HEK293 (cell line): Measurements from ENCODE around the gene ITPR2.

Source experiments
- IKZF3 ChIP-seq: fragments of 450-650 bp; IDR thresholded peaks from 2 replicates; pipeline ENCODE4 v1.5.0; 2018; ENCODE audit warnings: missing biosample characterization, mild to moderate bottlenecking, missing genetic modification characterization, moderate library complexity
- KLF10 ChIP-seq: fragments of 450-650 bp; IDR thresholded peaks from 2 replicates; pipeline ENCODE4 v1.5.1; 2018; ENCODE audit warnings: missing biosample characterization, mild to moderate bottlenecking, missing genetic modification characterization
- KLF8 ChIP-seq: fragments of 450-650 bp; formaldehyde crosslinking; IDR thresholded peaks from 2 replicates; pipeline ENCODE4 v1.5.1; 2016; ENCODE audit warnings: missing biosample characterization, missing genetic modification characterization
- OVOL3 ChIP-seq: fragments of 450-650 bp; formaldehyde crosslinking; IDR thresholded peaks from 2 replicates; pipeline ENCODE4 v1.5.1; 2016; ENCODE audit warnings: missing biosample characterization, missing genetic modification characterization
- PRDM1 ChIP-seq: fragments of 450-650 bp; formaldehyde crosslinking; IDR thresholded peaks from 2 replicates; pipeline ENCODE4; 2016; ENCODE audit warnings: missing biosample characterization, missing genetic modification characterization
- ZBTB1 ChIP-seq: fragments of 450-650 bp; formaldehyde crosslinking; IDR thresholded peaks from 2 replicates; pipeline ENCODE4 v1.5.1; 2016; ENCODE audit warnings: missing biosample characterization, missing genetic modification characterization
- ZNF132 ChIP-seq: fragments of 450-650 bp; formaldehyde crosslinking; IDR thresholded peaks from 2 replicates; pipeline ENCODE4 v1.5.1; 2017; ENCODE audit warnings: missing biosample characterization, missing genetic modification characterization, borderline replicate concordance
- ZNF148 ChIP-seq: fragments of 450-650 bp; formaldehyde crosslinking; IDR thresholded peaks from 2 replicates; pipeline ENCODE4 v1.5.0; 2017; ENCODE audit warnings: missing biosample characterization, missing genetic modification characterization, borderline replicate concordance
- ZNF184 ChIP-seq: fragments of 450-650 bp; IDR thresholded peaks from 2 replicates; pipeline ENCODE4 v1.5.1; 2018; ENCODE audit warnings: missing biosample characterization, mild to moderate bottlenecking, missing genetic modification characterization
- ZNF214 ChIP-seq: fragments of 450-650 bp; formaldehyde crosslinking; IDR thresholded peaks from 2 replicates; pipeline ENCODE4 v1.5.1; 2017; ENCODE audit warnings: missing biosample characterization, mild to moderate bottlenecking, missing genetic modification characterization, borderline replicate concordance
- ZNF248 ChIP-seq: fragments of 450-650 bp; formaldehyde crosslinking; IDR thresholded peaks from 2 replicates; pipeline ENCODE4 v1.5.1; 2017; ENCODE audit warnings: missing biosample characterization, missing genetic modification characterization
- ZNF324 ChIP-seq: fragments of 450-650 bp; formaldehyde crosslinking; IDR thresholded peaks from 2 replicates; pipeline ENCODE4 v1.5.1; 2016; ENCODE audit warnings: missing biosample characterization, missing genetic modification characterization
- ZNF394 ChIP-seq: fragments of 450-650 bp; formaldehyde crosslinking; IDR thresholded peaks from 2 replicates; pipeline ENCODE4 v1.5.1; 2016; ENCODE audit warnings: missing biosample characterization, missing genetic modification characterization, mild to moderate bottlenecking, moderate library complexity, borderline replicate concordance
- ZNF416 ChIP-seq: fragments of 450-650 bp; formaldehyde crosslinking; IDR thresholded peaks from 2 replicates; pipeline ENCODE4 v1.5.1; 2016; ENCODE audit warnings: missing biosample characterization, missing genetic modification characterization
- ZNF426 ChIP-seq: fragments of 450-650 bp; formaldehyde crosslinking; IDR thresholded peaks from 2 replicates; pipeline ENCODE4 v1.5.1; 2017; ENCODE audit warnings: missing biosample characterization, missing genetic modification characterization, mild to moderate bottlenecking, inconsistent platforms, moderate library complexity
- ZNF510 ChIP-seq: fragments of 450-650 bp; formaldehyde crosslinking; IDR thresholded peaks from 2 replicates; pipeline ENCODE4 v1.5.1; 2018; ENCODE audit warnings: mild to moderate bottlenecking, missing genetic modification characterization, missing biosample characterization; ENCODE audit not compliant: insufficient replicate concordance
- ZNF610 ChIP-seq: fragments of 450-650 bp; formaldehyde crosslinking; IDR thresholded peaks from 2 replicates; pipeline ENCODE4 v1.5.1; 2016; ENCODE audit warnings: missing biosample characterization, missing genetic modification characterization, borderline replicate concordance
- ZNF626 ChIP-seq: fragments of 450-650 bp; sonication (Bioruptor Pico); formaldehyde crosslinking; IDR thresholded peaks from 2 replicates; pipeline ENCODE4 v1.5.1; 2018; ENCODE audit warnings: missing biosample characterization, missing genetic modification characterization, inconsistent platforms
- ZNF670 ChIP-seq: fragments of 450-650 bp; formaldehyde crosslinking; IDR thresholded peaks from 2 replicates; pipeline ENCODE4 v1.5.1; 2016; ENCODE audit warnings: missing biosample characterization, missing genetic modification characterization, low read depth
- ZNF692 ChIP-seq: fragments of 450-650 bp; formaldehyde crosslinking; IDR thresholded peaks from 2 replicates; pipeline ENCODE4 v1.5.1; 2016; ENCODE audit warnings: missing biosample characterization, missing genetic modification characterization
- ZSCAN30 ChIP-seq: fragments of 450-650 bp; IDR thresholded peaks from 2 replicates; pipeline ENCODE4 v1.5.1; 2018; ENCODE audit warnings: missing biosample characterization, mild to moderate bottlenecking, missing genetic modification characterization, moderate library complexity
- ZSCAN5A ChIP-seq: fragments of 450-650 bp; formaldehyde crosslinking; IDR thresholded peaks from 2 replicates; pipeline ENCODE4 v1.5.1; 2016; ENCODE audit warnings: missing biosample characterization, missing genetic modification characterization
- ZXDB ChIP-seq: fragments of 450-650 bp; formaldehyde crosslinking; IDR thresholded peaks from 2 replicates; pipeline ENCODE4 v1.5.1; 2016; ENCODE audit warnings: missing biosample characterization, missing genetic modification characterization
- TF ChIP-seq, protein P1 (sequence below): fragments of 450-650 bp; formaldehyde crosslinking; IDR thresholded peaks from 2 replicates; pipeline ENCODE4 v1.5.1; 2016; ENCODE audit warnings: missing biosample characterization, missing genetic modification characterization
- TF ChIP-seq, protein P2 (sequence below): fragments of 450-650 bp; formaldehyde crosslinking; IDR thresholded peaks from 2 replicates; pipeline ENCODE4 v1.5.1; 2016; ENCODE audit warnings: missing biosample characterization, missing genetic modification characterization, low read depth
- TF ChIP-seq, protein P3 (sequence below): fragments of 450-650 bp; formaldehyde crosslinking; IDR thresholded peaks from 2 replicates; pipeline ENCODE4 v1.5.1; 2017; ENCODE audit warnings: missing biosample characterization, missing genetic modification characterization

ITPR2 gene

GRCh38 chr12:26833743-26834490 lies 923 bp upstream of the ITPR2 start (continued):
- TF ChIP-seq ZNF426 (tag by site-specific recombination) (no peak), ZSCAN30 (tag by site-specific recombination) (no peak), ZNF692 (tag by site-specific recombination) (no peak; the same call in 1 of the 2 replicates), OVOL3 (tag by site-specific recombination) (no peak), ZNF670 (tag by site-specific recombination) (no peak), PRDM1 (tag by site-specific recombination) (peak; percentile 79; the same call in 1 of the 2 replicates), ZNF132 (tag by site-specific recombination) (no peak), ZNF214 (tag by site-specific recombination) (no peak), ZNF416 (tag by site-specific recombination) (no peak), ZBTB1 (tag by site-specific recombination) (no peak), KLF8 (tag by site-specific recombination) (no peak), ZNF184 (tag by site-specific recombination) (no peak), ZNF394 (tag by site-specific recombination) (no peak), ZSCAN5A (tag by site-specific recombination) (no peak), ZNF626 (tag by site-specific recombination) (no peak), ZNF324 (tag by site-specific recombination) (0 out of 2 replicates have a peak, but pooled peaks have one; percentile 27), ZNF610 (tag by site-specific recombination) (no peak), ZXDB (0 out of 2 replicates have a peak, but pooled peaks have one; percentile 14), ZNF510 (tag by site-specific recombination) (no peak), IKZF3 (tag by site-specific recombination) (no peak), KLF10 (tag by site-specific recombination) (no peak), ZNF248 (tag by site-specific recombination) (no peak), ZNF148 (tag by site-specific recombination) (no peak)
- TF ChIP-seq, protein P1, sequence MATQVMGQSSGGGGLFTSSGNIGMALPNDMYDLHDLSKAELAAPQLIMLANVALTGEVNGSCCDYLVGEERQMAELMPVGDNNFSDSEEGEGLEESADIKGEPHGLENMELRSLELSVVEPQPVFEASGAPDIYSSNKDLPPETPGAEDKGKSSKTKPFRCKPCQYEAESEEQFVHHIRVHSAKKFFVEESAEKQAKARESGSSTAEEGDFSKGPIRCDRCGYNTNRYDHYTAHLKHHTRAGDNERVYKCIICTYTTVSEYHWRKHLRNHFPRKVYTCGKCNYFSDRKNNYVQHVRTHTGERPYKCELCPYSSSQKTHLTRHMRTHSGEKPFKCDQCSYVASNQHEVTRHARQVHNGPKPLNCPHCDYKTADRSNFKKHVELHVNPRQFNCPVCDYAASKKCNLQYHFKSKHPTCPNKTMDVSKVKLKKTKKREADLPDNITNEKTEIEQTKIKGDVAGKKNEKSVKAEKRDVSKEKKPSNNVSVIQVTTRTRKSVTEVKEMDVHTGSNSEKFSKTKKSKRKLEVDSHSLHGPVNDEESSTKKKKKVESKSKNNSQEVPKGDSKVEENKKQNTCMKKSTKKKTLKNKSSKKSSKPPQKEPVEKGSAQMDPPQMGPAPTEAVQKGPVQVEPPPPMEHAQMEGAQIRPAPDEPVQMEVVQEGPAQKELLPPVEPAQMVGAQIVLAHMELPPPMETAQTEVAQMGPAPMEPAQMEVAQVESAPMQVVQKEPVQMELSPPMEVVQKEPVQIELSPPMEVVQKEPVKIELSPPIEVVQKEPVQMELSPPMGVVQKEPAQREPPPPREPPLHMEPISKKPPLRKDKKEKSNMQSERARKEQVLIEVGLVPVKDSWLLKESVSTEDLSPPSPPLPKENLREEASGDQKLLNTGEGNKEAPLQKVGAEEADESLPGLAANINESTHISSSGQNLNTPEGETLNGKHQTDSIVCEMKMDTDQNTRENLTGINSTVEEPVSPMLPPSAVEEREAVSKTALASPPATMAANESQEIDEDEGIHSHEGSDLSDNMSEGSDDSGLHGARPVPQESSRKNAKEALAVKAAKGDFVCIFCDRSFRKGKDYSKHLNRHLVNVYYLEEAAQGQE = no peak
- TF ChIP-seq, protein P2, sequence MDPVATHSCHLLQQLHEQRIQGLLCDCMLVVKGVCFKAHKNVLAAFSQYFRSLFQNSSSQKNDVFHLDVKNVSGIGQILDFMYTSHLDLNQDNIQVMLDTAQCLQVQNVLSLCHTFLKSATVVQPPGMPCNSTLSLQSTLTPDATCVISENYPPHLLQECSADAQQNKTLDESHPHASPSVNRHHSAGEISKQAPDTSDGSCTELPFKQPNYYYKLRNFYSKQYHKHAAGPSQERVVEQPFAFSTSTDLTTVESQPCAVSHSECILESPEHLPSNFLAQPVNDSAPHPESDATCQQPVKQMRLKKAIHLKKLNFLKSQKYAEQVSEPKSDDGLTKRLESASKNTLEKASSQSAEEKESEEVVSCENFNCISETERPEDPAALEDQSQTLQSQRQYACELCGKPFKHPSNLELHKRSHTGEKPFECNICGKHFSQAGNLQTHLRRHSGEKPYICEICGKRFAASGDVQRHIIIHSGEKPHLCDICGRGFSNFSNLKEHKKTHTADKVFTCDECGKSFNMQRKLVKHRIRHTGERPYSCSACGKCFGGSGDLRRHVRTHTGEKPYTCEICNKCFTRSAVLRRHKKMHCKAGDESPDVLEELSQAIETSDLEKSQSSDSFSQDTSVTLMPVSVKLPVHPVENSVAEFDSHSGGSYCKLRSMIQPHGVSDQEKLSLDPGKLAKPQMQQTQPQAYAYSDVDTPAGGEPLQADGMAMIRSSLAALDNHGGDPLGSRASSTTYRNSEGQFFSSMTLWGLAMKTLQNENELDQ (tag by site-specific recombination) = no peak
- TF ChIP-seq, protein P3, sequence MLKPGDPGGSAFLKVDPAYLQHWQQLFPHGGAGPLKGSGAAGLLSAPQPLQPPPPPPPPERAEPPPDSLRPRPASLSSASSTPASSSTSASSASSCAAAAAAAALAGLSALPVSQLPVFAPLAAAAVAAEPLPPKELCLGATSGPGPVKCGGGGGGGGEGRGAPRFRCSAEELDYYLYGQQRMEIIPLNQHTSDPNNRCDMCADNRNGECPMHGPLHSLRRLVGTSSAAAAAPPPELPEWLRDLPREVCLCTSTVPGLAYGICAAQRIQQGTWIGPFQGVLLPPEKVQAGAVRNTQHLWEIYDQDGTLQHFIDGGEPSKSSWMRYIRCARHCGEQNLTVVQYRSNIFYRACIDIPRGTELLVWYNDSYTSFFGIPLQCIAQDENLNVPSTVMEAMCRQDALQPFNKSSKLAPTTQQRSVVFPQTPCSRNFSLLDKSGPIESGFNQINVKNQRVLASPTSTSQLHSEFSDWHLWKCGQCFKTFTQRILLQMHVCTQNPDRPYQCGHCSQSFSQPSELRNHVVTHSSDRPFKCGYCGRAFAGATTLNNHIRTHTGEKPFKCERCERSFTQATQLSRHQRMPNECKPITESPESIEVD (tag by site-specific recombination) = no peak
